ENCODE results near the gene CNN3. TPM values are rescaled to one million over a fixed set of nuclear protein-coding genes. Genes with fewer than 3 reads are reported as not detected.
A peak's percentile ranks its signal among the peaks of the same experiment; 100 is the strongest.

The CNN3 gene
- total and polyA plus RNA-seq, 3 experiments from 2014 or later: 1.6 to 2.8 (median 2.3) TPM

- Histone ChIP-seq H3K27me3 (ENCODE audit: insufficient read depth, low read length, poor library complexity, severe bottlenecking) (no peaks in the 10 kb centered on the region), H3K9me3 (ENCODE audit: low read length) (no peaks in the 10 kb centered on the region), H3K36me3 (ENCODE audit: insufficient read depth, low read length) (no peaks in the 10 kb centered on the region), H3K4me3 (ENCODE audit: low read length) (no peak overlapping the region), H3K4me1 (ENCODE audit: insufficient read depth, low read length) (peaks cover 12% of the 10 kb centered on the region), H3K27ac (ENCODE audit: low read depth, low read length) (no peak overlapping the region)
- ChIA-PET POLR2A (no interaction called here), CTCF (no interaction called here)
- Mint-ChIP-seq H3K36me3 (peaks cover 0 to 2% (median 0%) of the 10 kb centered on the region in 3 donors), H3K4me1 (peaks cover 10 to 16% (median 11%) of the 10 kb centered on the region in 3 donors), H3K27ac (peak overlapping the region in 1 of 8 donors; percentile 95), H3K9me3 (no peaks in the 10 kb centered on the region), H3K4me3 (peak overlapping the region in 2 of 7 donors; percentile 24 to 34), H3K27me3 (no peaks in the 10 kb centered on the region)
- no peak for DNase-seq
Measured at GRCh38 chr1:94963864-94964263, 37.0 kb upstream of the CNN3 start.

- ChIA-PET CTCF (no interaction called here), POLR2A (no interaction called here)
- H3K27ac Mint-ChIP-seq: peak overlapping the region; percentile 32 to 98 (median 96)
- H3K27ac ChIP-seq (ENCODE audit: low read depth, low read length): no peak overlapping the region
- H3K27me3 ChIP-seq (ENCODE audit: insufficient read depth, low read length, poor library complexity, severe bottlenecking): no peaks in the 10 kb centered on the region
- peak overlapping the region; percentile 87 to 96 (median 91) for H3K4me3 Mint-ChIP-seq
- peaks cover 10 to 16% (median 11%) of the 10 kb centered on the region in 3 donors for H3K4me1 Mint-ChIP-seq
- H3K9me3 ChIP-seq (ENCODE audit: low read length): no peaks in the 10 kb centered on the region
- H3K4me1 ChIP-seq (ENCODE audit: insufficient read depth, low read length): peaks cover 12% of the 10 kb centered on the region
- H3K9me3 Mint-ChIP-seq: no peaks in the 10 kb centered on the region
- DNase-seq: peak in 3 of 5 donors; percentile 25 to 45 (median 34)
- H3K4me3 ChIP-seq (ENCODE audit: low read length): peak overlapping the region; percentile 78
- H3K36me3 Mint-ChIP-seq: peaks cover 0 to 2% (median 0%) of the 10 kb centered on the region in 3 donors
- H3K27me3 Mint-ChIP-seq: no peaks in the 10 kb centered on the region
- no peaks in the 10 kb centered on the region for H3K36me3 ChIP-seq (ENCODE audit: insufficient read depth, low read length)
Measured at GRCh38 chr1:94962409-94963265, 35.7 kb upstream of the CNN3 start.

GRCh38 chr1:94961988-94962387 is 35.1 kb upstream of the CNN3 start:
- H3K4me1 Mint-ChIP-seq: peaks cover 10 to 16% (median 11%) of the 10 kb centered on the region in 3 donors

GRCh38 chr1:94961582-94961981 is 34.7 kb upstream of the CNN3 start:
- H3K4me1 ChIP-seq (ENCODE audit: insufficient read depth, low read length): peaks cover 12% of the 10 kb centered on the region
- H3K27ac Mint-ChIP-seq: peak overlapping the region in 1 of 8 donors; percentile 2
- H3K4me3 ChIP-seq (ENCODE audit: low read length): no peak overlapping the region
- peaks cover 10 to 16% (median 11%) of the 10 kb centered on the region in 3 donors for H3K4me1 Mint-ChIP-seq
- H3K27me3 ChIP-seq (ENCODE audit: insufficient read depth, low read length, poor library complexity, severe bottlenecking): no peaks in the 10 kb centered on the region
- DNase-seq: no peak
- H3K4me3 Mint-ChIP-seq: peak overlapping the region in 4 of 7 donors; percentile 20 to 71 (median 52)
- no peaks in the 10 kb centered on the region for H3K27me3 Mint-ChIP-seq
- POLR2A ChIA-PET: interaction anchor here (0.6 kb wide), 1 partner anchor 69 kb away, joined by 4 read pairs; no protein-coding TSS in a partner anchor
- H3K36me3 Mint-ChIP-seq: peaks cover 0 to 2% (median 0%) of the 10 kb centered on the region in 3 donors
- H3K9me3 Mint-ChIP-seq: no peaks in the 10 kb centered on the region
- H3K36me3 ChIP-seq (ENCODE audit: insufficient read depth, low read length): no peaks in the 10 kb centered on the region
- no peak overlapping the region for H3K27ac ChIP-seq (ENCODE audit: low read depth, low read length)
- H3K9me3 ChIP-seq (ENCODE audit: low read length): no peaks in the 10 kb centered on the region
- CTCF ChIA-PET: interaction anchor here (1.6 kb wide), 1 partner anchor 107 kb away, joined by 6 read pairs; no protein-coding TSS in a partner anchor

More at GRCh38 chr1:94961988-94962387, 35.1 kb upstream of the CNN3 start:
- no peaks in the 10 kb centered on the region for H3K36me3 ChIP-seq (ENCODE audit: insufficient read depth, low read length)
- H3K9me3 ChIP-seq (ENCODE audit: low read length): no peaks in the 10 kb centered on the region
- CTCF ChIA-PET: interaction anchor here (1.6 kb wide), 1 partner anchor 108 kb away, joined by 6 read pairs; no protein-coding TSS in a partner anchor
- Mint-ChIP-seq H3K27me3 (no peaks in the 10 kb centered on the region), H3K27ac (peak overlapping the region in 4 of 8 donors; percentile 3 to 97 (median 30)), H3K9me3 (no peaks in the 10 kb centered on the region), H3K4me3 (peak overlapping the region; percentile 44 to 92 (median 71)), H3K36me3 (peaks cover 0 to 2% (median 0%) of the 10 kb centered on the region in 3 donors)
- H3K27ac ChIP-seq (ENCODE audit: low read depth, low read length): no peak overlapping the region
- H3K27me3 ChIP-seq (ENCODE audit: insufficient read depth, low read length, poor library complexity, severe bottlenecking): no peaks in the 10 kb centered on the region
- no peak for DNase-seq
- H3K4me1 ChIP-seq (ENCODE audit: insufficient read depth, low read length): peaks cover 12% of the 10 kb centered on the region
- POLR2A ChIA-PET: no interaction called here
- H3K4me3 ChIP-seq (ENCODE audit: low read length): no peak overlapping the region

GRCh38 chr1:94958081-94958480 is 31.2 kb upstream of the CNN3 start:
- Histone ChIP-seq H3K9me3 (ENCODE audit: low read length) (no peaks in the 10 kb centered on the region), H3K4me3 (ENCODE audit: low read length) (no peak overlapping the region), H3K27ac (ENCODE audit: low read depth, low read length) (no peak overlapping the region), H3K27me3 (ENCODE audit: insufficient read depth, low read length, poor library complexity, severe bottlenecking) (no peaks in the 10 kb centered on the region), H3K36me3 (ENCODE audit: insufficient read depth, low read length) (no peaks in the 10 kb centered on the region), H3K4me1 (ENCODE audit: insufficient read depth, low read length) (peaks cover 9% of the 10 kb centered on the region)
- Mint-ChIP-seq H3K36me3 (peaks cover 0 to 2% (median 0%) of the 10 kb centered on the region in 3 donors), H3K4me3 (no peak overlapping the region), H3K4me1 (peaks cover 8 to 14% (median 8%) of the 10 kb centered on the region in 3 donors), H3K9me3 (no peaks in the 10 kb centered on the region), H3K27ac (no peak overlapping the region), H3K27me3 (no peaks in the 10 kb centered on the region)
- POLR2A ChIA-PET: no interaction called here
- DNase-seq: no peak
- CTCF ChIA-PET: no interaction called here

- no peaks in the 10 kb centered on the region for H3K4me1 Mint-ChIP-seq
- Histone ChIP-seq H3K36me3 (ENCODE audit: insufficient read depth, low read length) (no peaks in the 10 kb centered on the region), H3K27ac (ENCODE audit: low read depth, low read length) (no peak overlapping the region), H3K4me1 (ENCODE audit: insufficient read depth, low read length) (no peaks in the 10 kb centered on the region), H3K9me3 (ENCODE audit: low read length) (no peaks in the 10 kb centered on the region), H3K27me3 (ENCODE audit: insufficient read depth, low read length, poor library complexity, severe bottlenecking) (no peaks in the 10 kb centered on the region), H3K4me3 (ENCODE audit: low read length) (no peak overlapping the region)
- no peak overlapping the region for H3K27ac Mint-ChIP-seq
- DNase-seq: no peak
- POLR2A ChIA-PET: no interaction called here
- no peaks in the 10 kb centered on the region for H3K36me3 Mint-ChIP-seq
- CTCF ChIA-PET: interaction anchor here (1.0 kb wide), 1 partner anchor 10 kb away, joined by 3 read pairs; no protein-coding TSS in a partner anchor
- no peak overlapping the region for H3K4me3 Mint-ChIP-seq
- H3K27me3 Mint-ChIP-seq: no peaks in the 10 kb centered on the region
- H3K9me3 Mint-ChIP-seq: no peaks in the 10 kb centered on the region
Measured at GRCh38 chr1:94955767-94956632, 29.1 kb upstream of the CNN3 start.

- H3K27ac Mint-ChIP-seq: no peak overlapping the region
- DNase-seq: no peak
- ChIA-PET POLR2A (no interaction called here), CTCF (no interaction called here)
- H3K4me3 Mint-ChIP-seq: no peak overlapping the region
- no peaks in the 10 kb centered on the region for H3K4me1 Mint-ChIP-seq
- no peaks in the 10 kb centered on the region for H3K4me1 ChIP-seq (ENCODE audit: insufficient read depth, low read length)
- no peaks in the 10 kb centered on the region for H3K27me3 Mint-ChIP-seq
- no peak overlapping the region for H3K27ac ChIP-seq (ENCODE audit: low read depth, low read length)
- no peaks in the 10 kb centered on the region for H3K36me3 ChIP-seq (ENCODE audit: insufficient read depth, low read length)
- H3K36me3 Mint-ChIP-seq: no peaks in the 10 kb centered on the region
- no peaks in the 10 kb centered on the region for H3K9me3 Mint-ChIP-seq
- H3K9me3 ChIP-seq (ENCODE audit: low read length): no peaks in the 10 kb centered on the region
- H3K27me3 ChIP-seq (ENCODE audit: insufficient read depth, low read length, poor library complexity, severe bottlenecking): no peaks in the 10 kb centered on the region
- H3K4me3 ChIP-seq (ENCODE audit: low read length): no peak overlapping the region
Measured at GRCh38 chr1:94954263-94955220, 27.6 kb upstream of the CNN3 start.
